HG03103 (cell line): ENCODE data around the gene MGLL.

Source experiments
- ATAC-seq: cut with Tn5 transposase; IDR thresholded peaks from one replicate; pipeline ENCODE4 v1.9.1; 2021; ENCODE audit warnings: low read depth; ENCODE audit not compliant: unreplicated experiment

Gene MGLL

GRCh38 chr3:127815001-127815400 is 7.3 kb downstream of the MGLL start:
- ATAC-seq = no peak

- no peak for ATAC-seq
These were observed 8.0 kb downstream of the MGLL start for GRCh38 chr3:127814325-127814781.

GRCh38 chr3:127812151-127812550 is 10.2 kb downstream of the MGLL start:
- ATAC-seq = no peak

- ATAC-seq = no peak
These were observed 10.6 kb downstream of the MGLL start for GRCh38 chr3:127811717-127812116.

GRCh38 chr3:127809611-127810010 is 12.7 kb downstream of the MGLL start:
- no peak for ATAC-seq

GRCh38 chr3:127809211-127809610 is 13.1 kb downstream of the MGLL start:
- ATAC-seq = no peak

- no peak for ATAC-seq
These were observed 14.1 kb downstream of the MGLL start for GRCh38 chr3:127808197-127808596.

GRCh38 chr3:127805026-127805753 is 17.1 kb downstream of the MGLL start:
- ATAC-seq = no peak

- no peak for ATAC-seq
These were observed 18.2 kb downstream of the MGLL start for GRCh38 chr3:127804141-127804540.

- no peak for ATAC-seq
These were observed 18.7 kb downstream of the MGLL start for GRCh38 chr3:127803619-127804018.

GRCh38 chr3:127802606-127803005 is 19.7 kb downstream of the MGLL start:
- no peak for ATAC-seq

- no peak for ATAC-seq
These were observed 20.5 kb downstream of the MGLL start for GRCh38 chr3:127801731-127802313.

GRCh38 chr3:127800508-127800907 is 21.8 kb downstream of the MGLL start:
- ATAC-seq = peak; percentile 64

GRCh38 chr3:127799476-127800222 is 22.7 kb downstream of the MGLL start:
- ATAC-seq = no peak

- ATAC-seq = no peak
These were observed 23.6 kb downstream of the MGLL start for GRCh38 chr3:127798716-127799115.

GRCh38 chr3:127796831-127797150 is 25.5 kb downstream of the MGLL start:
- no peak for ATAC-seq

GRCh38 chr3:127796045-127796830 is 26.1 kb downstream of the MGLL start:
- no peak for ATAC-seq

- ATAC-seq = no peak
These were observed 27.3 kb downstream of the MGLL start for GRCh38 chr3:127794972-127795371.

GRCh38 chr3:127794402-127794801 is 27.9 kb downstream of the MGLL start:
- ATAC-seq = no peak

- no peak for ATAC-seq
These were observed 29.6 kb downstream of the MGLL start for GRCh38 chr3:127792541-127793292.
